Right renal cortex interstitium (tissue), 3 donors: ENCODE results near the gene RBFOX1. TPM values are rescaled to one million over a fixed set of nuclear protein-coding genes. Genes with fewer than 3 reads are reported as not detected.

Experiments used
- DNase-seq, 3 donors: peaks; one replicate each; pipeline ENCODE4 v3.0.0-alpha.2; 2013; ENCODE audit warnings: low read depth in 3 of 3, low spot score in 2 of 3
- polyA plus RNA-seq, 3 donors: library from polyadenylated mRNA; unstranded; fragments of 120-200 nt; gene quantifications; one replicate each; pipeline ENCODE4 v1.2.1, GENCODE V29; 2013; ENCODE audit not compliant: insufficient read length in 3 of 3

Gene RBFOX1
- polyA plus RNA-seq = 1 to 10 TPM; 1.7 to 3.4 (median 2.7) TPM

DNA sequence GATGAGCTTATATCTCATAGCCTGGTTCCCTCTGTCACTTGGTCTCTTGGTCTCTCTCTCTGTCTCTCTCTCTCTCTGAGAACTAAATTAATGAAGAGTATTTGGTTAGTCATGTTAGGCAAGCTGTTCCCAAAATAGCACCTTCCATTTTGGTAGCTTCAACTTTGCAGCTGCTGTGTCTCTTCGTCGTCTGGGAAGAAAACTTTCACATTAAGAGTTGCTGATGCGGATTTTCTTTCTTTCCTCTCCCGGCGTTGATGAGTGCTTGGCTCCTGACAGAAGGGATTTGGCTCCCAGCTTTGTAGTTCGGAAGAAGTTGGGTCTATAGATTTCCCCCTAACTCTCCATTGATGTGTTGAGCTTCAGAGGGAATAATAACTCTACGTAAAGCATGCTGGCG, at the start of gene RBFOX1:
Gene RBFOX1 (plus strand): TSS at position 235 of the 400 bp plus-strand sequence.
- no peak for DNase-seq

DNA sequence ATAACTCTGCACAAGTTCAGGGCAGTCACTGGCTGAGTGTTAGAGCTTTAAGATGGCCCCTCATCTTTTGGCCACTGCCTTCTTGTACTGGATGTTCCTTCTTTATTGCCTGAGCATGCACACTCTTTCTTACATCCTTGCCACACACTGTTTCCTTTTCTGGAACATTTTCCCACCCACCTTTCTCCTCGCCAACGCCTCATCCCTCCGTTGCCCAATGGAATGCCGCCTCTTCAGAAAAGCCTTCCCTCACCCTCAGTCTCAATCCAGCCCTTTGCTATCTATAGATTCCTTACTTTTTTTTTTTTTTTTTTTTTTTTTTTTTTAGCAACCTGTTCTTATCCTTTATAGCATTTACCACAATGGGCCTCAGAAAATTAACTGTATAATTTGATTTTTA, 47.9 kb upstream of the RBFOX1 start:
- no peak for DNase-seq

DNA sequence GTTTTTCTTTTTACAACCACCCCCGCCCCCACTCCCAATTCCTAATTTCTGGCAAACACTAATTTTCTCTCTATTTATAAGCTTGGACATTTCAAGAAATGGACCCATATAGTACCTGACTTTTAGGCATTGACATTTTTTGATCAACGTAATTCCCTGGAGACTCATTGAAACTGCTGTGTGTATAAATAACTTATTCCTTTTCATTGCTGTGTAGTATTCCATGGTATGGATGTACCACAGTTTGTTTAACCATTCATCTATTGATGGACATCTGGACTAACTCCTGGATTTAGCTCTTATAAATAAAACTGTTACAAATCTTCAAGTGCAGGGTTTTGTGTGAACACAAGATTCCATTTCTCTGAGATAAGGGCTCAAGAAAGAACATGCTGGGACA, 47.1 kb upstream of the RBFOX1 start:
- no peak for DNase-seq

DNA sequence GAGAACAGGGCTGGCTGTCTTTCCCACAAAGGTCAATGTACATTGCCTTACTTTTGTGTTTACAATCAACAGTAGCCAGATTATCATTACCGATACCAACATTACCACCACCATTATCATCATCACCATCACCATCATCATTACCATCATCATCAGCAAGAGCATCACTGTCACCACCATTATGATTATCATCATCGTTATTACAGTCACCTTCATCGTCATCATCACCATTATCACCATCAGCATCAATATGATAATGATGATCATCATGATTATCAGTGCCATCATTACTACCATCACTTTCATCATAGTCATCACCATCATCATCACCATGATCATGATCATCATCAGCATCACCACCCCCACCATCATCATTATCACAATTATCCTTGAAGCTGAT, 43.3 kb upstream of the RBFOX1 start:
- no peak for DNase-seq

DNA sequence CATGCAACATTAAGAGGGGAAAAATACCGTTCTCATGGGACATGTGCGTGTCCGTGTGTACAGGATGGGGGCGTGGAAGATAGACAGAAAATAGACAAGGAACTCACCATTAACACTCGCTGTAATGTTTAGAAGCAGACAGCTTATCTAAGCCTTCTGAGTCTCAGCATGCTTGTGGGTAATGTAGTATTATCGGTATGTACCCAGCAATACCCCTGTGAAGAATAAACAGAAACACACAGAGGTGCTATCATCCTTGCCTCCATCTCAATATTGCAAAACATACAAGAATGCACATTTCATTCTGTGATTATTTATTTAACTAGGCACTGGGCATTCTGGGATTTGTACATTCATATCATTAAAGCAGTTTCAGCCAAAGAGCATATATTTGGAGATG, 42.0 kb upstream of the RBFOX1 start:
- DNase-seq = no peak

DNA sequence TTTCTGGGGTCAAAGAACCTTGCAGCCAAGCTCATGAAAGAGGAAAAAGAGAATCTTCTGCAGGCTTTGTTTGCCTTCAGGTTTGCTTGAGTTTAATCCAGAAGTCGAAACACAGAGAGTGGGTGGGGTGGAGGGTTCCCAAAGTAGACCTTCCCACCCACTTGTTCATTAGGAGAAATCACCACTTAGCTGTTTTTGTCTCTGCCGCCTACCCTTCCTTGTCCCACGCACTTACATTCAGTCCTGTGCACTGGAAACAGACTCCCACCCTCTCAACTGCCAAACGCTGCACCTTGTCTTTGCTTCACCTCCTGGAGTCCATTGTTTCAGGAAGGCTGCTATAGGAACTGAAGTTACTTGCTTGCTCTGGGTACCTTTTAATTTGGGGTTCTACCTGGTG, 38.6 kb upstream of the RBFOX1 start:
- DNase-seq = no peak

DNA sequence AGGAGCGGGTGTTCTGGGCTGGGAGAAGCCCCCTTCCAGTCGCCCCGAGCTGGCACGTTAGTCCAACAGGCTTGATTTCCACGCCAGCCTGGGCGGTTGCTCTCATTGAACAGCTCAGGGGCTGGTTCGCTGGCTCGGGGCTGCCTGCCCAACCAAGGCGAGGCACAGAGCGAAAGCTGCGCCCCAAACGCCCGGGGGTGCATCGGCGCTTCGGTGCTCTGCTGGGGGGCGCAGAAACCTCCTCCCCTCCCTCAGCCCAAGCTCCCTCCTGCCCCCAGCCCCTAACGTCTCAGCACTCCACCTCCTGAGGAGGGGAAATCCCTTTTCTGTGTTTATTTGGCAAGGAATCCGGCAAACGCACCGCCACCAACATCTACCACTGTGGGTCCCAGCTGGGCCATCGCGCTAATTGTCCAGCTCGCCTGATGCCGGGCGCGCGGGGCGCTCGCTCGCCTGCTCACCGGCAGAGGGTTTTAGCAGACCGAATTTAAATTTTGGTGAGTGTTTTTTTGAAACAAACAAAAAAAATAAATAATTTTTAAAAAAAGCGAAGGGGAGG, 29.5 kb upstream of the RBFOX1 start:
- no peak for DNase-seq

DNA sequence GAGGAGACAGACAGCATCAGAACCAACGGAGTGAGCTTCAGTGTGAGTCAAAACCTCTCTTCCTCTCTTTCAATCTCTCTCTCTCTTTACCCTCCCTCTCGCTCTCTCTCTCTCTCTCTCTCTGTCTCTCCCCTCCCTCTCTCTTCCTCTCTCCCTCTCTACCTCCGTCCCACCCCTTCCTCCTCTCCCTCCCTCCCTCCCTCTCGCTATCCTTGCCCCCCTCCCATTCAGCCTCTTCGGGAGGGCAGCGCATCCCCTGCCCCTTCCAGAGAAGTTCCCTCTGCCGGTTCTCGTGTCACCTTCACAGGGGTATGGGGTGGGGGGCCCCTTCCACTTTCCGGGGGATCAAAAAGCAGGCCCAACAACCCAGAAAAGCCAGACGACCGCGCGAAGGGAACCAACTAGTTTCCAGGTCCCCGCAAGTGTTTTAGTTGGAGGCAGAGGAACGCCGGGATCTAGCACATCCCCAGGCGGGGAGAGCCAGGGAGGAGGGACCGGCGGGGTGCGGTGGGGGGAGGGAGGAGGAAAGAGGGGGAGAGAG, 28.9 kb upstream of the RBFOX1 start:
- DNase-seq = no peak

DNA sequence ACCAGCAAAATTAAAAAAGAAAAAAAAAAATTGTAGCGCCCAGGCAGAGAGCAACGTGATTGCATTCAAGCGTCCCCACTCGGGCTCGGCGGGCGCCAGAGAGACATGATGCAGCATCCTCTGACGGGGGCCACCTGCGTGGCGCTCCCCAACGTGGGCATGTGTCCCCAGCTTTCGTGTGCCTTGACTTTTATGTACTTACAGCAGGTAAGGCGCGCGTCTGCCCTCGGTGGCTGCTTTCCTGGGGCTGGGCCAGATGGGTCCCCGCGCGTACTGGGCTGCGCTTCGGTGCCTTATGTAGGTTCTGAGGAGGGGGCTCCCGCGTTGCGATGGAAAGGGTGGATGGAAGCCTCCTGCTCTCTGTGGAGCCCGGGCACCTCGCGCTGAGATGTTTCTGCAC, 28.4 kb upstream of the RBFOX1 start:
- DNase-seq = no peak

DNA sequence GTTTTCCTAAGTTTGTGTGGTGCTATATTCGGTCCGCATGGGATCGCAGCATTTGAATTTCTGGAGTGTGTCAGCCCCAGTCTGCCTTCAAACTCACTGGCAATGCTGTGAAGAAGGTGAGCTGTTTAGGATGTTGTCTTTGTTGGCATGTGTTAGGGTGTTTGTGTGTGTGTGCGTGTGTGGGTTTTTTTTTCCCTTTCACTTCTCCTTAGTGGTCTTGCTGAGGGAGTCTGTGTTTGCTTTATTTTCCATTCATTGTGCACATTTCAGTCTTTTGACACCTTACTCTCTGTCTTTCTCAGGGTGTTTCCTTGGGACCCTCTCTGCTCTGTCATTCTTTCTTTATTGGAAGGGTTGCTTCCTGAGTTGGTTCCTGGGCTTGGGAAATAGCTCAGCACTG, 27.7 kb upstream of the RBFOX1 start:
- DNase-seq = no peak

DNA sequence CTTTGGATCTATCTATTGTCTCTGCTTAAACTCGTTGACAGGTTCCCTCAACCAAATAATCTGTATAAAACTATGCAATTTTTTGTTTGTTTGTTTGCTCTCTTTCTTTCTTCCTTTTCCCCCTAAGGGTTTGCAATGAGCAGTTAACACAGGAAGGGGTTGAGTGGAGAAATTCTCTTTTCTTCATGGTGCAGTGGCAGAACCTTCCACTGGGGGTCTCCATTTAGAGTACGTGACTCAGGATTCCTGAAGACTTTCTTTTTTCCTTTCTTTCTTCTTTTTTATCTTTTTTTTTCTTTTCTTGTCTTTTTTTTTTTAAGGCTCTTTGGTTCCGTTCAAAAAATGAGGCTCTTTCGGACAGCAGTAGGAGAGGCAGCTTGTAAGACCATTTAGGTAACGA, 19.5 kb upstream of the RBFOX1 start:
- DNase-seq = no peak

DNA sequence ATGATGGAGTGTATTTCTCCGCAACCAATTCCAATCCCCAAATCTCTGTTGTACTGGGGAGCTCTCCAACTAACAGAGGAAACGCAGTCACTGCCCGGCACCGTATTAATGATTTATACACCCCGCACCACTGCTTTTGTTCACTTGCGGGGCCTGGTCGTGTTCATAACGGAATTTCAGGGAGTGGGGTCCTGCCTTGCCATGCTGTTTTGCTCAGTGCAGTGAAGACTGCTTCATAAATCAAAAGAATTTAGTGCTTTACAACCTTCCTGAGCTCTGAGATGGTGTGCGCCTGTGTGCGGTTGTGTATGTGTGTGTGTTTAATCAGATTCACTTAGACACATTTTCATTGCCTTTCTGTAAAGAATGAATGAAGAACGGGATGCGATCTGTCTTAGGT, 18.5 kb upstream of the RBFOX1 start:
- no peak for DNase-seq

DNA sequence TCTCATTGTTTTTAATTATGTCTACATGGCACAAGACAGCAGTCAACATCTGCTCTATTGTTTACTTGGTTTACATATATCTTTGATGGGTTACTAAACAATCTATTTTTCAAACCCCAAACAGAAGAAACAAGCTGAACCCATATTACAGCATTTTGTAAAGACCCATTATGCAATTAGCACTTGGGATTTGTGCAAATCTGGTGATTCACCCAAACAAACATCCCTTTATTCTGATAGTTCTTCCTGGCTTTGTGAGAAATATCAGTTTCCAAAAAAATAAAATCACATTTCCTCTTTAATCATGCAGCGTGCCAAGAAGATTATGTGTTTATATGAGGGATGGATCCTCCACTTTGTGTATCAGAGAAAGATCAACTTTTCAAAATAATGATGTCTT, 16.8 kb upstream of the RBFOX1 start:
- DNase-seq = no peak

DNA sequence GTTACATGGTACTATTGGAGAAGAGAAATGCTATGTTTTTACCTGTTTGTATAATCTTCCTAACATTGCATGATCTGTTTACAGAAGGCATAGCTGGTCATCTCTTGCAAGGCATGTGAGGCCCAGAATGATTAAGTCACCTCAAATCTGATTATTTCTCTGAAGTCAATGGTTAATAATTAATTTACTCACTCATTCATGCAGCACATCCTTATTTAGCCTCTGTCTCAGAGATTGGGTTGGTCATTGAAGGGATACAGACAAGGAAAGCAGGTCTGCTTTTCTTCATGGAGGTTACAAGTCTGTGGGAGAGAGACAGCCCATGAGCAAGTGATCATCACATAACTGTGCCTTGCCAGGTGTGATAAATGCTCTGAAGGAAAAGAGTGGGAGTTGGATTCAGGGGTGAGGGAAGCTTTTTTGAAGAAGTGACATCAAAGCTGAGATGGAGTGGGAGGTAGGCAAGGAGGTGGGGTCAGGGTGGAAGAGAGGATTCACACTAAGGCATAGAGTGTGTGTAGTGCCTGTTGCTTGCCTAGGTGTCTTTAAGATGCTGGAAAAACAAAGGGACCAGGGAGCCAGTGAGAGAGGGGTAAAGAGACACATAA, 16.3 kb upstream of the RBFOX1 start:
- no peak for DNase-seq

DNA sequence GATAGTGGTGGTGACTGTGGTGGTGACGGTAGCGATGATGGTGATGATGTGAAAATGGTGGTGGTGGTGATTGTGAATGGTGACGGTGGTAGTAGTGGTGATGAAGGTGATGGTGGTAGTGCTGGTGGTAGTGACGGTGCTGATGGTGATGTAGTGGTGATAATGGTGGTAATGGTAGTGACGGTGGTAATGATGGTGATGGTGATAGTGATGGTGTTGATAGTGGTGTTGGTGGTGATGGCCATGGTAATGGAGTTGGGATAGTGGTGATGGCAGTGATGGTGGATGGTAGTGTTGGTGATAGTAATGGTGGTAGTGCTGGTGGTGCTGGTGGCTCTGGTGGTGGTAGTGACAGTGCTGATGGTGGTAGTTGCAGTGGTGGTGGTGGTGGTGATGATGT, 14.7 kb upstream of the RBFOX1 start:
- no peak for DNase-seq

DNA sequence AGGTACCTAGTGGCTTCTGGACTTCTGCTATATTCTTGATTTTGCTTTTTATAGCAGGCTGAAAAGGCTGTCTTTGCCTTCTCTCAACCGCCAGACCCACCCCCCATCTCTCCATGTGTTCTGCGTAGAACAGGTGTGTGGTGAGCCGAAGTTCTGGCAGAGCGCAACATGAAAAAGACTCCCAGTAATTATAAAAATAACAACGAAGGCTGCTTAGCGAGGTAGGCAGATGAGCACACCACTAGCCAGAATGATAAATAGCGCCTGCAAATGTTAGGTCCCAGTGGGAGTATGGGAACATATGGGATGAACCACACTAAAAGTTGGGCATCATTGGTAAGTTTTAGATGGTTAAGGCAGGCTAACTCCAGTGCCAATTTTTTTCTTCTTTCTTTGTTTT, 14.0 kb upstream of the RBFOX1 start:
- DNase-seq = no peak

DNA sequence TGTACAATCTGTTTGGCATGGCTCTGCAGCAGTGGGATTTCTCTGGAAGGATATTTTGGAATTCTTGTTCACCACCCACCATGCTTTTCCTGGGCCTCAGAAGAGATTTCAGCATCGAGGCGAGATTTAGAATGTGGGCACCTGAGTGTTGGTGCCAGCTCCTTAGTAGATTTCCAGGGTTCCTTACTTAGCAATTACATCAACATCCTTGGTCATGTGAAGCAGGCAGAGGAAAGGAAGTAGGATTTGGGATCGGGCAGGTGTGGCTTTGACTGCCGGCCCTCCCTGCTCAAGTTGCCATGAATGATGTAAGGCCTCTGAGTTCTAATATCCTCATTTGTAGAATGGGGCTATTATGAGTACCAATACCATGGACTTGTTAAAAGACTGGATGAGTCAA, 13.1 kb upstream of the RBFOX1 start:
- no peak for DNase-seq

DNA sequence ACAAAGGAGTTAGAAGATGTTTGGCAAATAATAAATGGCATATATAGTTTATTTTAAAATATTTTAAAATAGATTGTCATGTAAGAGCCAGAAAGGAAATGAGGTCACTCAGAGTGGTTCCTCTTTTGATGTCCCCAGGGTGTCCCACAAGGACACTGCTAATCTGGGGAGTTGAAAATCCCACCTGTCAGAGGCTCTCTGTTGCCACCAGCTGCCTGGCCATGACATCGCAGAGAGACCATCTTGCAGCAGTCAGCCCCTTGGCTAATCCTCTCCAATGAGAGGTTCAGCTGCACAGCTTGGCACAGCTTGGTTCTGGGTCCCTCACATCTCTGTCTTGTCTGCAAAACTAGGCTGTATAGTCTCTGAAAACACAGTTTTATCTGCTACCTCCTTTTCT, 11.0 kb upstream of the RBFOX1 start:
- DNase-seq = no peak

DNA sequence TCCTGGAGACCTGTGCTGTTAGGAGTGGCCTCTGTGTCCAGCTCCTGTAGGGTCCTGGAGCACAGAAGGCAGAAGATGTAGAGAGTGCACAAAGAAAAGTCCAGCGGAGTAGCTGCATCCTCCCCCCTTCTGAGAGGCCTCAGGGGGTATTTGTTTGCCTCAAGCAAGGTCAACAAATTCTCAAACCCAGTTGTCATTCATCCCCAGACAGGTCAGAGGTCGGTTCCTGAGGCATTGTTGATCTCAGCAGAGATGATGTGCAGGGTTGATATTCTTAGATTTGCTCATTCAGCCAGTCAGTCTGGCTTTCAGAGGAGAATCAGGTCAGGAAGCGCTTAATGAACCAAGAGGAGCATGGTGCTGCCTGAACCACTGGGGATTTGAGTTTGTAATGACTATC, 8.3 kb upstream of the RBFOX1 start:
- DNase-seq = no peak

DNA sequence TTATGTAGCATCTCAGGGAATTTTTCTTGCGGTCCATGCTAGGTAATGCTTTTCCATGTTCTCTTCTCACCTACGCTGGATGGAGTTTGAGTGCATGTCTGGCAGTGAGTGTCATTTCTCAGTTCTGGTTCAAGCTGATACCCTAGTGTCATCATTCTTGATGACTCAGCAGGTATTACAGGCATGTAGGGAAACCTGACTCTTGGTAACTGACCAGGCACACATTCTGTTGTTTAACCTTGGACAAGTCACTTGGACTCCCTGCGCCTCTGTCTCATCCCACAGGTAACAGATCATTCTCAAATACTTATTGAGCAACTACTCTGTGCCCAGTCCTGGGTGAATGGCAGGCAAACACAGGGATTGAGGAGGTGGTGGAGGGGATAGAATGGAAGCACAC, 6.8 kb upstream of the RBFOX1 start:
- no peak for DNase-seq

DNA sequence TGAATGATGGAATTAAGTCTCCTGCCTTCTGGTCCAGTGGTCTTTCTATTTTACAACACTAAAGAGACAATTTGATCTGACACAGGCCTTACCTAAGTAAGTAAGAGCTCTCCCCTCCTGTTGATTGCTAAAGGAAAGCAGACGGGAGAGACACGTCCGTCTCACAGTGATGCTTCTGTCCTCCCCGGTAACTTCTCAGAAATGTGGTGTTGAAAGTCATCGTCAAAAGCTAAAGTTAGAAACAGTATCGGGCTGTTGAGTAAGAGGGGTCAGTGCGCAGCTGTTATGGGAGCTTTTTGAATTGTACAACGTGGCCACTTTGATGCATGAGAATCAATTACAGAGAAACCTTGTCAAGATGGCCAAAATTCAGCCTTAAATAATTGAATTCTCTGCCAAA, 1.9 kb upstream of the RBFOX1 start:
- DNase-seq = no peak

DNA sequence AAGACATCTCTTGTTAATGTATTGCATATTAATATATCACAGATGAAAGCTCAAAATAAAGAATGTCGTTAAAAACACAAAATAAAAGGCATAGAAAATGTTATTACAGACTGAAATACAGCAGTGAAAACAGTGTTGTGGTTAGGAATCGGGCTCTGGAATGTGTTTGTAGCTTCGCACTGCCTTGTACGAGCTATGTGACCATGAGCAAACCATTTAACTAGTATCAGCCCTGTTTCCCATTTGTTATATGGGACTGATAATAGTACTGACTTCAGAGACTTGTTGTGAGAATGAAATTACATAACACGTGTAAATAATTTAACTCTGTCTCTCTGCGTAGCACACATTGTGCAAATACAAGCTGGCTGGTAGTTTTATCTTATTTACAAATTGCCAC, 648 bp upstream of the RBFOX1 start:
- DNase-seq = no peak

DNA sequence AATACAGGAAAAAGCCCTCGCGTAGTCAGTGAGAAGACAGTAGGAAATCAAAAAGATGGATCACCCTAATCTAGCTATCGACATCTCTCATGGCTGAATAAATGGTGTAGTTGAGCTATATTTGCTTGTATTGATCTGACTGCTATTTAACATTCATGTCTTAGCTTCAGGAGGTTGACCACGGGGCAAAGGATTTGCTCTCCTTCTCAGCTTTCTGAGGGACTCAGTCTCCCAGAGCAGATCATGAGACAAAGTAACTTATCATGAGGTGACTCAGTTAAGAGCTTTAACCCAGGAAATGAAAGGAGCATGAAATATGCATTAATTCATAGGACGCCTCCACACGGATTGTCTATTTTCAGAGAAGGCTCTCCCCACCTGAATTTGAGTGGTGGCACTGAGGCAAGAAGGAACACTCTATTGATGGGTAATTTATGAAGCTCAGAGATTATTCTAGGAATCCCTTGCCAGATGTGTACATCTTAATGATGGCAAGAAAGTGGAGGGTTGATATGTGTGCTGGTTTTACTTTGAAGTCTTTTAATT, 608 bp downstream of the RBFOX1 start:
- no peak for DNase-seq
